PC-9 (cell line): Measurements from ENCODE around the gene SAMD13.

Experiments used
- CTCF ChIP-seq: fragments of 200-600 bp; sonication (generic); conservative IDR thresholded peaks from 2 replicates; pipeline ENCODE4 v1.6.1; 2017; ENCODE audit warnings: mixed run types, antibody characterized with exemption, mild to moderate bottlenecking, moderate library complexity
- EZH2 ChIP-seq: fragments of 200-600 bp; sonication (generic); IDR thresholded peaks from 2 replicates; pipeline ENCODE4 v1.8.0; 2017; ENCODE audit warnings: antibody characterized with exemption, low read depth

GRCh38 chr1:84253036-84253435 lies 48.5 kb upstream of the SAMD13 start:
- TF ChIP-seq CTCF (no peak), EZH2 (no peak)
